ENCODE measurements around the gene MEIS1.

The MEIS1 gene

DNA sequence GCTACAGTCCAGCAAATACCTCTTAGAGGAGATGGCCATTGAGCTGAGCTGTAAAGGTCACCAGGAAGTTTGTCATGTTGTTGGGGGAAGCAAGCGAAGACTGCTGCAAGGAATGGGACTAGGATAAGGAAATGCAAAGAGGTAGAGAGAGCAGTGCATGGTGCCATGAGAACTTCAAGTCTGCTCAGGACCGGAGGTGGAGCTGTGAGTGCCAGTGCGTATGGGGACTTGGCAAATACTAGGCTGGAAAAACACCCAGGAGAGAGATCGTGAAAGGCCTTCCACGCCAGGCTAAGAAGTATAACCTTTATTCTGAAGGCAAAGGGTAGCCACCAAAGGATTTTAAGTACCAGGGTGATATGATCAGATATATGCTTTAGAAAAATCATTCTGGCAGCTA is 71.3 kb downstream of the MEIS1 start:
- Histone ChIP-seq H3K27me3 (replicated peaks; ENCODE audit: control insufficient read depth, insufficient read depth, low read length) (no peaks in the 10 kb centered on the region; the same call in 1 of the 2 replicates), H3K4me3 (replicated peaks; ENCODE audit: low read depth, low read length) (no peak overlapping the region), H3K36me3 (ENCODE audit: control insufficient read depth, insufficient read depth, low read length) (no peaks in the 10 kb centered on the region)
- no peak for DNase-seq (ENCODE audit: extremely low read depth, insufficient read length)
- TF ChIP-seq CTCF (IDR thresholded peaks at IDR 0.05; ENCODE audit: insufficient read depth, low read length, poor library complexity, severe bottlenecking) = no peak

- TF ChIP-seq CTCF (IDR thresholded peaks at IDR 0.05; ENCODE audit: insufficient read depth, low read length, poor library complexity, severe bottlenecking) = no peak
- H3K4me3 ChIP-seq (replicated peaks; ENCODE audit: low read depth, low read length) = no peak overlapping the region
- no peaks in the 10 kb centered on the region; the same call in 1 of the 2 replicates for H3K27me3 ChIP-seq (replicated peaks; ENCODE audit: control insufficient read depth, insufficient read depth, low read length)
- H3K36me3 ChIP-seq (ENCODE audit: control insufficient read depth, insufficient read depth, low read length) = no peaks in the 10 kb centered on the region
- no peak for DNase-seq (ENCODE audit: extremely low read depth, insufficient read length)
Measured at GRCh38 chr2:66507673-66508201, 72.8 kb downstream of the MEIS1 start.

DNA sequence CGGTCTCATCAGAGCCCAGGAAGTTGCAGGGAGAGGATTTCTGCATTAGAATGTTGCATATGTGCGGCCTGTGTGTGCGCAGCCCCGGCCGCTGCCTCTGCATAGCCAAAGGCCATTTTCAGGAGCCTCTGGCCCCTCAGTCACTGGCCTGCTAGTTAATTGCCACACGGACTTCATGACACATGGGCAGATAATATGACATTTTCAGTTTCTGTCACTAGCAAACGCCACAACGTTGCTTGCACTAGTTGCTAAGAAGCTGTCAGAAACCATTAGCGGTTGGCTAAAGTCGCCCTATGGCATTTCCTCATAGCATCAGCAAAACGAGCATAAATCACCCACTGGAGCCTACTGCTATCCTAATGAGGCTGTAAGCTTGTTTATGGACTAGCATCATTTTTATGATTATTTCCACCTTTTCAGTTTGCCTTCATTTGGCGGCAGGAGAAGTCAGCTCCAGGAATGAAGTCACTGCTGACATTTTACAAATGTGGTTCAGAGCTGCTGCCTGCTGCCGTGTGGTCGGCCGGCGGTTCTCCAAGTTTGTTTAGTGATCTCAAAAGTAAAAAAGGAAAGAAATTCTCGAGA is 73.7 kb downstream of the MEIS1 start:
- no peak overlapping the region for H3K4me3 ChIP-seq (replicated peaks; ENCODE audit: low read depth, low read length)
- H3K36me3 ChIP-seq (ENCODE audit: control insufficient read depth, insufficient read depth, low read length) = no peaks in the 10 kb centered on the region
- no peak for DNase-seq (ENCODE audit: extremely low read depth, insufficient read length)
- TF ChIP-seq CTCF (IDR thresholded peaks at IDR 0.05; ENCODE audit: insufficient read depth, low read length, poor library complexity, severe bottlenecking) = no peak
- H3K27me3 ChIP-seq (replicated peaks; ENCODE audit: control insufficient read depth, insufficient read depth, low read length) = no peaks in the 10 kb centered on the region; the same call in 1 of the 2 replicates

DNA sequence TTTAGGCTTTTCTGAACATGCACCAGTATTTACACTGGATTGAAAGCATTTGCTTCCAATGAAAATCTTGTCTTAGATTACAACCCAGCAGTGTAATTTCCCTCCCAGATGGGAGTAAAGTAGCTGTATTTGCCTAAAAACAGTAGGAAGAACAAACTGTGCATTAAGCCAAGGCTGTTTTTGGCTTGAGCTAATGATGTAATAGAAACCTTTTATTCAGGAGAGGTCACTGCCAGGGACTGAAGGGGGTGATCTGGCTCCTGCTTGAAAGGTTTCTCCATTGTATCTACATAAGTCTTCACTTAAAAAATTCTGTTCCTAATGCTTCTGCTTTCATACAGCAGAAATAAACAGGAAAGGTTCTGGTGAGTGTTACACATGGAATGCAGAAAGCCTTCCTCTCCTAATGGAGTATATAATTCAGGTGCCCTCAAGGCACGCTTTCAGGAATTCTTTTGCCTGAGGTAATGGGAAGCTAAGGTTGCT is 74.4 kb downstream of the MEIS1 start:
- Histone ChIP-seq H3K36me3 (ENCODE audit: control insufficient read depth, insufficient read depth, low read length) (no peaks in the 10 kb centered on the region), H3K4me3 (replicated peaks; ENCODE audit: low read depth, low read length) (no peak overlapping the region), H3K27me3 (replicated peaks; ENCODE audit: control insufficient read depth, insufficient read depth, low read length) (no peaks in the 10 kb centered on the region; the same call in 1 of the 2 replicates)
- no peak for TF ChIP-seq CTCF (IDR thresholded peaks at IDR 0.05; ENCODE audit: insufficient read depth, low read length, poor library complexity, severe bottlenecking)
- no peak for DNase-seq (ENCODE audit: extremely low read depth, insufficient read length)

GRCh38 chr2:66512626-66513025 is 77.7 kb downstream of the MEIS1 start:
- Histone ChIP-seq H3K4me3 (replicated peaks; ENCODE audit: low read depth, low read length) (no peak overlapping the region), H3K36me3 (ENCODE audit: control insufficient read depth, insufficient read depth, low read length) (no peaks in the 10 kb centered on the region), H3K27me3 (replicated peaks; ENCODE audit: control insufficient read depth, insufficient read depth, low read length) (no peaks in the 10 kb centered on the region)
- no peak for TF ChIP-seq CTCF (IDR thresholded peaks at IDR 0.05; ENCODE audit: insufficient read depth, low read length, poor library complexity, severe bottlenecking)
- DNase-seq (ENCODE audit: extremely low read depth, insufficient read length) = no peak

All from GM06990 (cell line).